CD14-positive monocyte (primary cell): Measurements from ENCODE around the gene ENOPH1. TPM values are rescaled to one million over a fixed set of nuclear protein-coding genes. Genes with fewer than 3 reads are reported as not detected.

ENCODE experiments used
- DNase-seq, 3 donors: peaks; one replicate each; pipeline ENCODE4 v3.0.0-alpha.2; 2011 to 2022
- H2AFZ ChIP-seq: 2 replicates; pipeline ENCODE4 v1.6.0; 2012; ENCODE audit warnings: mild to moderate bottlenecking, low read depth, low read length, inconsistent platforms; ENCODE audit not compliant: insufficient read depth, poor library complexity, severe bottlenecking
- H3K27ac ChIP-seq, 2 donors: 1 replicate in 1 of 2; 2 replicates in 1 of 2; pipeline ENCODE4 v1.5.1; 2012 to 2013; ENCODE audit warnings: low read length in 2 of 2, control low read depth in 1 of 2, inconsistent platforms in 1 of 2, low read depth in 1 of 2, mild to moderate bottlenecking in 1 of 2
- H3K27me3 ChIP-seq, 2 donors: one replicate each; pipeline versions ENCODE4 v1.6.0 to v1.6.1; 2011 to 2013; ENCODE audit warnings: low read length in 2 of 2; ENCODE audit not compliant: control insufficient read depth in 2 of 2, insufficient read depth in 2 of 2
- H3K36me3 ChIP-seq, 2 donors: replicated peaks in 1 of 2; 1 replicate in 1 of 2; 2 replicates in 1 of 2; pipeline versions ENCODE4 v1.5.1 to v1.6.1; 2012 to 2013; ENCODE audit warnings: low read length in 2 of 2, control low read depth in 1 of 2, inconsistent platforms in 1 of 2, mild to moderate bottlenecking in 1 of 2; ENCODE audit not compliant: insufficient read depth in 2 of 2, control insufficient read depth in 1 of 2
- H3K4me1 ChIP-seq, 2 donors: 1 replicate in 1 of 2; 2 replicates in 1 of 2; pipeline versions ENCODE4 v1.5.1 to v1.6.1; 2012 to 2013; ENCODE audit warnings: low read length in 2 of 2, control low read depth in 1 of 2, inconsistent platforms in 1 of 2, mild to moderate bottlenecking in 1 of 2, moderate library complexity in 1 of 2; ENCODE audit not compliant: insufficient read depth in 2 of 2, control insufficient read depth in 1 of 2
- H3K4me2 ChIP-seq: replicated peaks from 2 replicates; pipeline ENCODE3; 2012; ENCODE audit warnings: low read length, moderate library complexity, mild to moderate bottlenecking; ENCODE audit not compliant: poor library complexity, severe bottlenecking; ENCODE audit errors: extremely low read depth
- H3K4me3 ChIP-seq, 3 experiments: fragments of 200-600 bp in 1 of 3; sonication (generic) in 1 of 3; replicated peaks in 1 of 3; 1 replicate in 2 of 3; 2 replicates in 1 of 3; pipeline ENCODE4 v1.5.1; 2011 to 2013; ENCODE audit warnings: low read length in 3 of 3, mild to moderate bottlenecking in 3 of 3, control low read depth in 2 of 3, low read depth in 2 of 3, inconsistent platforms in 1 of 3, moderate library complexity in 1 of 3
- H3K79me2 ChIP-seq: 2 replicates; pipeline ENCODE4 v1.6.0; 2012; ENCODE audit warnings: mild to moderate bottlenecking, control low read depth, inconsistent platforms, low read length, moderate library complexity; ENCODE audit not compliant: insufficient read depth
- H3K9ac ChIP-seq: 2 replicates; pipeline ENCODE4 v1.6.0; 2017; ENCODE audit warnings: low read length, mild to moderate bottlenecking; ENCODE audit not compliant: insufficient read depth, poor library complexity, severe bottlenecking
- H3K9me3 ChIP-seq, 2 donors: replicated peaks in 1 of 2; 1 replicate in 1 of 2; 2 replicates in 1 of 2; pipeline versions ENCODE4 v1.5.1 to v1.6.1; 2012 to 2013; ENCODE audit warnings: low read length in 2 of 2, control low read depth in 1 of 2; ENCODE audit not compliant: control insufficient read depth in 1 of 2, insufficient read depth in 1 of 2
- H4K20me1 ChIP-seq: 2 replicates; pipeline ENCODE4 v1.6.0; 2012; ENCODE audit warnings: mild to moderate bottlenecking, low read length, control low read depth, moderate library complexity; ENCODE audit not compliant: insufficient read depth
- H3K27ac Mint-ChIP-seq, 7 donors: one replicate each; pipeline ENCODE4 v1.8.0; 2020; ENCODE audit warnings: mild to moderate bottlenecking in 7 of 7, mixed read lengths in 7 of 7, moderate library complexity in 6 of 7, inconsistent platforms in 2 of 7
- H3K27me3 Mint-ChIP-seq, 3 donors: one replicate each; pipeline ENCODE4 v1.8.0; 2021 to 2022; ENCODE audit warnings: low read depth in 3 of 3, mild to moderate bottlenecking in 3 of 3, mixed read lengths in 3 of 3, moderate library complexity in 3 of 3, inconsistent platforms in 1 of 3
- H3K36me3 Mint-ChIP-seq, 2 donors: one replicate each; pipeline ENCODE4 v1.8.0; 2020; ENCODE audit warnings: mixed read lengths in 2 of 2, inconsistent platforms in 1 of 2, mild to moderate bottlenecking in 1 of 2
- H3K4me1 Mint-ChIP-seq: one replicate; pipeline ENCODE4 v1.8.0; 2020; ENCODE audit warnings: mild to moderate bottlenecking, mixed read lengths
- H3K4me3 Mint-ChIP-seq, 2 donors: one replicate each; pipeline ENCODE4 v1.8.0; 2020; ENCODE audit warnings: mild to moderate bottlenecking in 2 of 2, mixed read lengths in 2 of 2, moderate library complexity in 1 of 2
- H3K9me3 Mint-ChIP-seq, 7 donors: one replicate each; pipeline ENCODE4 v1.8.0; 2020 to 2022; ENCODE audit warnings: mixed read lengths in 7 of 7, mild to moderate bottlenecking in 6 of 7, moderate library complexity in 6 of 7, inconsistent platforms in 2 of 7
- CTCF ChIP-seq: fragments of 200-600 bp; IDR thresholded peaks from one replicate; pipeline ENCODE4 v1.8.0; 2022; ENCODE audit warnings: antibody characterized with exemption, mild to moderate bottlenecking
- WGBS: methylation state at CpG from one replicate; pipeline ENCODE4 v1.1.5; 2013; ENCODE audit warnings: missing lambda C conversion rate; ENCODE audit not compliant: insufficient coverage; 5-methylcytosine and 5-hydroxymethylcytosine counted together
- intact Hi-C, 2 donors: fragments of 100-400 bp; cut with micrococcal nuclease; formaldehyde crosslinking; loops; one replicate each; pipeline versions ENCODE4 v1.15.0 to v1.15.1; 2023
- polyA plus RNA-seq, 3 donors: library from polyadenylated mRNA; depleted of rRNA in 1 of 3; unstranded in 2 of 3; stranded (reverse) in 1 of 3; fragments of 300-500 nt in 2 of 3; fragments of >200 nt in 1 of 3; fragmentation: Illumina TruSeq in 2 of 3; gene quantifications; 1 replicate in 2 of 3; 2 replicates in 1 of 3; pipeline ENCODE4 v1.2.3, GENCODE V29; 2012 to 2021

The ENOPH1 gene
- polyA plus RNA-seq, 3 donors, result 6.1 to 23.4 (median 22.0) TPM

GRCh38 chr4:82415922-82416365 lies 14.4 kb upstream of the ENOPH1 start:
- Histone ChIP-seq H3K9me3 (no peaks in the 10 kb centered on the region), H3K79me2 (no peaks in the 10 kb centered on the region), H3K4me1 (no peaks in the 10 kb centered on the region), H3K4me3 (no peak overlapping the region), H3K27ac (no peak overlapping the region), H3K4me2 (no peak overlapping the region), H2AFZ (no peak overlapping the region), H3K27me3 (no peaks in the 10 kb centered on the region), H3K9ac (no peak overlapping the region), H3K36me3 (no peaks in the 10 kb centered on the region), H4K20me1 (no peaks in the 10 kb centered on the region)
- intact Hi-C loops, result no loop called here
- WGBS, result 70% methylated on average over 12 of the region's 12 CpGs
- Mint-ChIP-seq H3K9me3 (peaks cover 0 to 10% (median 3%) of the 10 kb centered on the region in 7 donors), H3K4me1 (peaks cover 2% of the 10 kb centered on the region), H3K27me3 (peaks cover 5 to 7% (median 5%) of the 10 kb centered on the region in 3 donors), H3K36me3 (no peaks in the 10 kb centered on the region), H3K4me3 (no peak overlapping the region), H3K27ac (no peak overlapping the region)
- DNase-seq, result no peak
- TF ChIP-seq CTCF, result no peak

GRCh38 chr4:82419451-82419850 lies 10.9 kb upstream of the ENOPH1 start:
- Histone ChIP-seq H3K27ac (no peak overlapping the region), H3K9me3 (no peaks in the 10 kb centered on the region), H3K9ac (no peak overlapping the region), H3K4me1 (no peaks in the 10 kb centered on the region), H3K36me3 (peaks cover 20 to 25% of the 10 kb centered on the region in 2 donors), H3K79me2 (no peaks in the 10 kb centered on the region), H2AFZ (no peak overlapping the region), H3K4me2 (no peak overlapping the region), H3K4me3 (no peak overlapping the region), H4K20me1 (peaks cover 27% of the 10 kb centered on the region), H3K27me3 (no peaks in the 10 kb centered on the region)
- no peak for TF ChIP-seq CTCF
- Mint-ChIP-seq H3K27ac (no peak overlapping the region), H3K27me3 (peaks cover 5 to 7% (median 5%) of the 10 kb centered on the region in 3 donors), H3K4me1 (peaks cover 2% of the 10 kb centered on the region), H3K9me3 (peaks cover 0 to 5% (median 2%) of the 10 kb centered on the region in 7 donors), H3K4me3 (no peak overlapping the region), H3K36me3 (peaks cover 17 to 19% of the 10 kb centered on the region in 2 donors)
- WGBS, result no CpG with 5 or more reads among the region's 3 CpGs
- peak in 1 of 3 donors; percentile 18 for DNase-seq
- intact Hi-C loops, result no loop called here
